Loucy (cell line): ENCODE measurements around the gene FBN1.

ENCODE experiments used
- CTCF ChIP-seq: fragments of 200-600 bp; sonication (generic); conservative IDR thresholded peaks from 2 replicates; pipeline ENCODE4 v1.5.1; 2014; ENCODE audit warnings: mild to moderate bottlenecking, antibody characterized with exemption, low read length
- EZH2phosphoT487 ChIP-seq: fragments of 200-600 bp; IDR thresholded peaks from 2 replicates; pipeline ENCODE4 v1.6.1; 2018; ENCODE audit warnings: antibody characterized with exemption, mild to moderate bottlenecking, moderate library complexity, borderline replicate concordance

DNA sequence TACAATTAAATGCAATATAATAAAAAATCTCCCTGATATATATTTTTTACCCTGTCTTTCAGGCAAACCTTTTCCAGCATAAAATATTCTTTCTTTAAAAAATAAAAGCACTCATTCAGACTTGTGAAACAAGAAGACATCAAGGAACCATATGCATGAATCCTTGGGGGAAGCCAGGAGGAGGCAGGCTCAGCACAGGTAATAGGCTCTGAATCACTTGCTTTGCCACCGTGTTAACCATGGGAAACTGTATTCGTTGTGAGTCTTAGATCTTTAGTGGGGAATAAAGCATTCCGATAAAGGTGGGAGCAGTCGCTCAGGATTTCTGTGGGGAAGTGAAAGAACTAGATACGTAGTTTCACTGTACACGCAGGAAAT lies 42.4 kb downstream of the FBN1 start:
- TF ChIP-seq CTCF (no peak), EZH2phosphoT487 (no peak)
